Activated naive CD4-positive, alpha-beta T cell treated with Interleukin-2 at 50 U/mL for 16 hours (primary cell): ENCODE measurements around the gene ZBTB5.

ENCODE experiments used
- DNase-seq: peaks from one replicate; pipeline ENCODE4 v3.0.0-alpha.2; 2020

The ZBTB5 gene

GRCh38 chr9:37422289-37423104 is 42.8 kb downstream of the ZBTB5 start, which contains the start of gene GRHPR:
Gene GRHPR, plus strand, starts transcription at chr9:37422696. Its CDS starts 55 bp downstream, at chr9:37422751.
- DNase-seq, result peak; percentile 93

- no peak for DNase-seq
Measured at GRCh38 chr9:37421914-37422288, 43.3 kb downstream of the ZBTB5 start.

GRCh38 chr9:37420271-37421215 is 44.7 kb downstream of the ZBTB5 start:
- DNase-seq, result no peak

- DNase-seq, result no peak
Measured at GRCh38 chr9:37419204-37419603, 46.0 kb downstream of the ZBTB5 start.

GRCh38 chr9:37417857-37418618 is 47.2 kb downstream of the ZBTB5 start:
- no peak for DNase-seq

GRCh38 chr9:37417252-37417803 is 47.9 kb downstream of the ZBTB5 start:
- no peak for DNase-seq

GRCh38 chr9:37415011-37415719 is 50.1 kb downstream of the ZBTB5 start:
- peak; percentile 80 for DNase-seq

- DNase-seq, result no peak
Measured at GRCh38 chr9:37414503-37414943, 50.7 kb downstream of the ZBTB5 start.

GRCh38 chr9:37413311-37413710 is 51.9 kb downstream of the ZBTB5 start:
- DNase-seq, result no peak

GRCh38 chr9:37412431-37413151 is 52.7 kb downstream of the ZBTB5 start:
- no peak for DNase-seq

GRCh38 chr9:37410969-37411785 is 54.1 kb downstream of the ZBTB5 start:
- DNase-seq, result peak; percentile 39

- DNase-seq, result no peak
Measured at GRCh38 chr9:37410354-37410861, 54.8 kb downstream of the ZBTB5 start.

GRCh38 chr9:37408933-37409710 is 56.1 kb downstream of the ZBTB5 start:
- peak; percentile 85 for DNase-seq

GRCh38 chr9:37407468-37407867 is 57.8 kb downstream of the ZBTB5 start:
- no peak for DNase-seq

- no peak for DNase-seq
Measured at GRCh38 chr9:37406603-37407401, 58.4 kb downstream of the ZBTB5 start.

GRCh38 chr9:37405764-37406380 is 59.4 kb downstream of the ZBTB5 start:
- no peak for DNase-seq

- DNase-seq, result no peak
Measured at GRCh38 chr9:37405350-37405749, 59.9 kb downstream of the ZBTB5 start.

GRCh38 chr9:37404590-37404989 is 60.7 kb downstream of the ZBTB5 start:
- DNase-seq, result no peak
